GM21515 (cell line): ENCODE data around the gene PACS2.
"Not testable (repeated sequence)": the region's sequence is repeated elsewhere in the genome, so short reads cannot be mapped to it uniquely, and the experiment has no call there.

Source experiments
- ATAC-seq: cut with Tn5 transposase; IDR thresholded peaks from one replicate; pipeline ENCODE4 v1.9.1; 2021; ENCODE audit not compliant: unreplicated experiment

Gene PACS2

GRCh38 chr14:105314287-105315200 is at the start of gene PACS2:
PACS2 (plus strand) TSS chr14:105314748; CDS start chr14:105314919, 171 bp downstream.
- ATAC-seq: peak; percentile 64

- no peak for ATAC-seq
Measured at GRCh38 chr14:105267820-105268548, 46.6 kb upstream of the PACS2 start.

- ATAC-seq: no peak
Measured at GRCh38 chr14:105268736-105269354, 45.7 kb upstream of the PACS2 start.

- ATAC-seq: no peak
Measured at GRCh38 chr14:105269405-105269804, 45.1 kb upstream of the PACS2 start.

- ATAC-seq: no peak
Measured at GRCh38 chr14:105271224-105271890, 43.2 kb upstream of the PACS2 start.

- no peak for ATAC-seq
Measured at GRCh38 chr14:105272623-105273022, 41.9 kb upstream of the PACS2 start.

GRCh38 chr14:105273062-105273461 is 41.5 kb upstream of the PACS2 start:
- no peak for ATAC-seq

- ATAC-seq: no peak
Measured at GRCh38 chr14:105274637-105275036, 39.9 kb upstream of the PACS2 start.

- no peak for ATAC-seq
Measured at GRCh38 chr14:105275267-105275946, 39.1 kb upstream of the PACS2 start.

- ATAC-seq: not testable (repeated sequence)
Measured at GRCh38 chr14:105277448-105277847, 37.1 kb upstream of the PACS2 start.

- ATAC-seq: no peak
Measured at GRCh38 chr14:105279642-105280361, 34.7 kb upstream of the PACS2 start.

GRCh38 chr14:105280525-105280924 is 34.0 kb upstream of the PACS2 start:
- ATAC-seq: no peak

GRCh38 chr14:105281371-105282097 is 33.0 kb upstream of the PACS2 start:
- no peak for ATAC-seq

GRCh38 chr14:105282098-105282725 is 32.3 kb upstream of the PACS2 start:
- no peak for ATAC-seq

GRCh38 chr14:105283028-105283427 is 31.5 kb upstream of the PACS2 start:
- no peak for ATAC-seq

- ATAC-seq: no peak
Measured at GRCh38 chr14:105283899-105284298, 30.6 kb upstream of the PACS2 start.

- no peak for ATAC-seq
Measured at GRCh38 chr14:105285174-105285573, 29.4 kb upstream of the PACS2 start.

GRCh38 chr14:105286759-105287144 is 27.8 kb upstream of the PACS2 start:
- ATAC-seq: no peak
